ENCODE measurements around the gene EDRF1. TPM values are rescaled to one million over a fixed set of nuclear protein-coding genes. Genes with fewer than 3 reads are reported as not detected.

EDRF1 gene
- total RNA-seq, 2 donors from 2014 or later: 14.2 to 28.6 TPM

DNA sequence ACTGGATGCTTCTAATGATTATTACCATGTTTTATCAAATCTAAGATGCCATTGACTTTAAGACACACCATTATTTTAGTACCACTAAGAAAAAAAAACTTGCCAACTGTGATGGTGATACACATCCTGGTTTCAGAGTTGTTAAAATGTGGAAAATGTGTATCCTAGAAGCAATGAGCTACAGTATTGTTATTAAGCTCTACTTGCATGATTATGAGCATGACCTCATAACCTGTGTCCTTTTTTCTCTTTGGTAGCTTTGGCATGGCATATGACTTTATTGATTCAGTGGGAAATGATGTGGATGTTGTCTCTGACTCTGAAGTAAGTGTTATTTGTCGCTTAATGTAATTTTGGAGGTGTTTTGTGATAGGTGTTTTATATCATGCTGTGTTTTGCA, 3.3 kb downstream of the EDRF1 start:
- H3K27me3 ChIP-seq (replicated peaks; ENCODE audit: insufficient read depth): no peaks in the 10 kb centered on the region
- peaks cover 7 to 11% of the 10 kb centered on the region in 2 donors for H3K4me1 ChIP-seq (ENCODE audit: control insufficient read depth in 1 of 2, low read depth in 2 of 2)
- H3K9me3 ChIP-seq: no peaks in the 10 kb centered on the region
- no peak overlapping the region for H3K4me3 ChIP-seq
- no peak for ATAC-seq (ENCODE audit: insufficient number of reproducible peaks, low FRiP score, low read depth)
- peaks cover 37% of the 10 kb centered on the region for H3K36me3 ChIP-seq
- H3K27ac ChIP-seq: no peak overlapping the region
- TF ChIP-seq, protein P1, sequence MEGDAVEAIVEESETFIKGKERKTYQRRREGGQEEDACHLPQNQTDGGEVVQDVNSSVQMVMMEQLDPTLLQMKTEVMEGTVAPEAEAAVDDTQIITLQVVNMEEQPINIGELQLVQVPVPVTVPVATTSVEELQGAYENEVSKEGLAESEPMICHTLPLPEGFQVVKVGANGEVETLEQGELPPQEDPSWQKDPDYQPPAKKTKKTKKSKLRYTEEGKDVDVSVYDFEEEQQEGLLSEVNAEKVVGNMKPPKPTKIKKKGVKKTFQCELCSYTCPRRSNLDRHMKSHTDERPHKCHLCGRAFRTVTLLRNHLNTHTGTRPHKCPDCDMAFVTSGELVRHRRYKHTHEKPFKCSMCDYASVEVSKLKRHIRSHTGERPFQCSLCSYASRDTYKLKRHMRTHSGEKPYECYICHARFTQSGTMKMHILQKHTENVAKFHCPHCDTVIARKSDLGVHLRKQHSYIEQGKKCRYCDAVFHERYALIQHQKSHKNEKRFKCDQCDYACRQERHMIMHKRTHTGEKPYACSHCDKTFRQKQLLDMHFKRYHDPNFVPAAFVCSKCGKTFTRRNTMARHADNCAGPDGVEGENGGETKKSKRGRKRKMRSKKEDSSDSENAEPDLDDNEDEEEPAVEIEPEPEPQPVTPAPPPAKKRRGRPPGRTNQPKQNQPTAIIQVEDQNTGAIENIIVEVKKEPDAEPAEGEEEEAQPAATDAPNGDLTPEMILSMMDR (IDR thresholded peaks at IDR 0.05): no peak
- DNase-seq (ENCODE audit: low spot score): no peak

DNA sequence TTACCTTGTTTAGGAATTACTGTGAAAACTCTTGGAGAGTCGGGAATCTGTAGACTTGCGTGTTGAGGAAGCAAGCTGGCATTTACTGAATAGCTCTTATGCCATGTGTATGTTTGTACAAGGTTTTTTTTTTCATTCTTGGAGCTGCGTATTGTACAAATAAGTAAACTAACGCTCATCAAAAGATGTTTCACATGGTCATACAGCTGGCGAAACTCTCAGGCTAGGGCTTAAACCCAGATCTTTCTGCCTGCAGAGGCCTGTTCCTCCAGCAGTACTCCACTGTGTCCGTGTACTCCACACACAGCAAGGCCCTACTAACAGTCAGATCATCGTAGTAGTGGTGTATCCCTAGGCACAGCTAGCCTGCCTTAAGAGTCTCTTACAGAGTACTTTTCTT, 7.4 kb downstream of the EDRF1 start:
- ATAC-seq (ENCODE audit: insufficient number of reproducible peaks, low FRiP score, low read depth) (no peak), DNase-seq (ENCODE audit: low spot score) (no peak)
- H3K27me3 ChIP-seq (replicated peaks; ENCODE audit: insufficient read depth): no peaks in the 10 kb centered on the region
- no peaks in the 10 kb centered on the region for H3K4me1 ChIP-seq (ENCODE audit: control insufficient read depth in 1 of 2, low read depth in 2 of 2)
- H3K4me3 ChIP-seq: no peak overlapping the region
- no peaks in the 10 kb centered on the region for H3K9me3 ChIP-seq
- TF ChIP-seq, protein P1 (IDR thresholded peaks at IDR 0.05): no peak
- no peak overlapping the region for H3K27ac ChIP-seq
- H3K36me3 ChIP-seq: peaks cover 69% of the 10 kb centered on the region

DNA sequence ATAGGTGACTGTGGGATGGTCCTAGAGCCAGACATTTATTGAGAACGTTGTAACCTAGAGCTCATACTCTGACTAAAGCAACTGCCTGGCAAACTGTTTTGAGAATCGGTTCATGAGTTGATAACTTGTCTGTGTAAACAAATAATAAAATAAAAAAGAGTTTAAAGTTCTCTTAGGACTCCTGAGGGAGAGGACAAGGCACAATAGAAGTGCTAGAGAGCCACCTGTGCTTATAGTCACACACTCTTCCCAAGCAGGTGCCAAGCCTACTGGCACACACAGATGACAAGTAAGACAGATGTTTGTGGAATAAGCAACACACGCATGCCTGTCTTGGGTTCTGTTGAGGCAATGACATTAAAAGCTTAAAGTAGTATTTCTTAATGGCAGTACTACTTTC, 7.9 kb downstream of the EDRF1 start:
- TF ChIP-seq, protein P1 (IDR thresholded peaks at IDR 0.05): no peak
- DNase-seq (ENCODE audit: low spot score) (no peak), ATAC-seq (ENCODE audit: insufficient number of reproducible peaks, low FRiP score, low read depth) (no peak)
- Histone ChIP-seq H3K27ac (no peak overlapping the region), H3K27me3 (replicated peaks; ENCODE audit: insufficient read depth) (no peaks in the 10 kb centered on the region), H3K4me1 (ENCODE audit: control insufficient read depth in 1 of 2, low read depth in 2 of 2) (no peaks in the 10 kb centered on the region), H3K9me3 (no peaks in the 10 kb centered on the region), H3K36me3 (peaks cover 70% of the 10 kb centered on the region), H3K4me3 (no peak overlapping the region)

DNA sequence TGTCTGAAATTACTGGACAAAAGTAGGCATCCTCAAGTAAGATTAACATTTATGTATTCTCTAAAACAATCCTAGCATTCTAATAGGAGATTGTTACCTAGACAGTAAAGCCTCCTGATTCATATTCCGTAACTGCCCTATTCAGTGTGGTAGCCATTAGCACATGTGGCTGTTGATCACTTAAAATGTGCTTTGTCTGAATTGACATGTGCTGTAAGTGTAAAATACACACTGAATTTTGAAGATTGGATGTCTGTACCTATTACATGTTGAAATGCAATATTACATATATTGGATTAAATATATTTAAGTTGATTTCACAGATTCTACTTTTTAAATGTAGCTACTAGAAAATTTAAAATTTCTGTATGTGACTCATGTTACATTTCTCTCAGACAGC, 14.6 kb downstream of the EDRF1 start:
- H3K4me3 ChIP-seq: no peak overlapping the region
- no peak for DNase-seq (ENCODE audit: low spot score)

DNA sequence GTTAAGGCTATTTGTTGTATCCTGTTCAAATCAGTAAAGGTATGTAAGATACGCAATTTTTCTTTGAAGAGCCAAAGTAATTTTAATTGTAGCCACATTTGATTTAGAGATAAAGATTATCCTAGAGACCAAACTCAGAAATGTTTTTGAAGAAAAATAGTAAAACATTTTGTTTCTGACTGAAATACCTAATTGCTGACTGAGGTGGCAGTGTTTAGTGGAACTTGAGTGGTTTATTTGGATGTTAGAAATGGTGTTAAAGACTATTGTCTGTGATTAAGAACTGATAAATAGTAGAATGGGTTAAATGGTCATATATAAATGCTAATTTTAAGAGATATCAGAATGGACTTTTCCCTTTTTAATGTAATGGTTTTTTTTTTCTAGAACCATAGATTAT, 15.3 kb downstream of the EDRF1 start:
- TF ChIP-seq, protein P1 (IDR thresholded peaks at IDR 0.05): no peak
- Histone ChIP-seq H3K27ac (no peak overlapping the region), H3K27me3 (replicated peaks; ENCODE audit: insufficient read depth) (no peaks in the 10 kb centered on the region), H3K4me1 (ENCODE audit: control insufficient read depth in 1 of 2, low read depth in 2 of 2) (no peaks in the 10 kb centered on the region), H3K36me3 (peaks cover 67% of the 10 kb centered on the region), H3K9me3 (no peaks in the 10 kb centered on the region), H3K4me3 (no peak overlapping the region)
- DNase-seq (ENCODE audit: low spot score) (no peak), ATAC-seq (ENCODE audit: insufficient number of reproducible peaks, low FRiP score, low read depth) (no peak)

More for the DNA sequence above, 14.6 kb downstream of the EDRF1 start:
- Histone ChIP-seq H3K27ac (no peak overlapping the region), H3K9me3 (no peaks in the 10 kb centered on the region), H3K4me1 (ENCODE audit: control insufficient read depth in 1 of 2, low read depth in 2 of 2) (no peaks in the 10 kb centered on the region), H3K36me3 (peaks cover 69% of the 10 kb centered on the region), H3K27me3 (replicated peaks; ENCODE audit: insufficient read depth) (no peaks in the 10 kb centered on the region)
- TF ChIP-seq, protein P1 (IDR thresholded peaks at IDR 0.05): no peak
- no peak for ATAC-seq (ENCODE audit: insufficient number of reproducible peaks, low FRiP score, low read depth)

All from thoracic aorta (tissue), 2 donors.